ENCODE measurements around the gene ADCY10.
"Not testable (repeated sequence)": the region's sequence is repeated elsewhere in the genome, so short reads cannot be mapped to it uniquely, and the experiment has no call there.

The ADCY10 gene

DNA sequence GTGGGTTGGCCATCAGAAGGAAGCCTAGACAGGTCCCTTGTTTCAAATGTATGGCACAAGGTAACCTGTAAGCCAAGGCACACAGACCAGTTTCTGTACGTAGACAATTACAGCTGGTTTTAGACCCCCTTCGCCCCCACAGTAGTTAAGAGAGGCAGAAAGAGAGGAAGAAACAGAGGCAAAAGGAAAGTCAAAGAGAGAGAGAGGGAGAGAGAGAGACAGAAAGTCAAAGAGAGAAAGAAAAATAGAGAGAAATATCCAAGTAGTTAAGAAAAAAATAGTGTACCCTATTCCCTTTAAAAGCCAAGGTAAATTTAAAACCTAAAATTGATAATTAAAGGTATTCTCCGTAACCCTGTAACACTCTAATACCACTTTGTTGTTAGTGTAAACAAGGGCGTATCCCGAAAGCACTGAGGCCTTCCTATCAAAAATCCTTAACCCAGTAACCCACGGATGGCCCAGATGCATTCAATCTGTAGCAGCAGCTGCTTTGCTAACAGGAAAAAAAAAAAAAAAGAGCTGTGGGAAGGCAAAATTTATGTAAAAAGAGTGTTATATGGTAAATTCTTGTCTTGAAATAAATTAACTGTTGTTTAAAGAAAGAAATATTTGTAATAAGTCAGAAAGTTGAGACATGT lies 49.4 kb downstream of the ADCY10 start:
- no peak for DNase-seq (ENCODE audit: low read depth)
- no peak overlapping the region for H3K4me3 ChIP-seq (ENCODE audit: control insufficient read depth, low read depth, low read length)
- TF ChIP-seq, protein P1, sequence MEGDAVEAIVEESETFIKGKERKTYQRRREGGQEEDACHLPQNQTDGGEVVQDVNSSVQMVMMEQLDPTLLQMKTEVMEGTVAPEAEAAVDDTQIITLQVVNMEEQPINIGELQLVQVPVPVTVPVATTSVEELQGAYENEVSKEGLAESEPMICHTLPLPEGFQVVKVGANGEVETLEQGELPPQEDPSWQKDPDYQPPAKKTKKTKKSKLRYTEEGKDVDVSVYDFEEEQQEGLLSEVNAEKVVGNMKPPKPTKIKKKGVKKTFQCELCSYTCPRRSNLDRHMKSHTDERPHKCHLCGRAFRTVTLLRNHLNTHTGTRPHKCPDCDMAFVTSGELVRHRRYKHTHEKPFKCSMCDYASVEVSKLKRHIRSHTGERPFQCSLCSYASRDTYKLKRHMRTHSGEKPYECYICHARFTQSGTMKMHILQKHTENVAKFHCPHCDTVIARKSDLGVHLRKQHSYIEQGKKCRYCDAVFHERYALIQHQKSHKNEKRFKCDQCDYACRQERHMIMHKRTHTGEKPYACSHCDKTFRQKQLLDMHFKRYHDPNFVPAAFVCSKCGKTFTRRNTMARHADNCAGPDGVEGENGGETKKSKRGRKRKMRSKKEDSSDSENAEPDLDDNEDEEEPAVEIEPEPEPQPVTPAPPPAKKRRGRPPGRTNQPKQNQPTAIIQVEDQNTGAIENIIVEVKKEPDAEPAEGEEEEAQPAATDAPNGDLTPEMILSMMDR (conservative IDR thresholded peaks at IDR 0.05; ENCODE audit: control insufficient read depth, insufficient read depth, low read depth, low read length), result no peak

DNA sequence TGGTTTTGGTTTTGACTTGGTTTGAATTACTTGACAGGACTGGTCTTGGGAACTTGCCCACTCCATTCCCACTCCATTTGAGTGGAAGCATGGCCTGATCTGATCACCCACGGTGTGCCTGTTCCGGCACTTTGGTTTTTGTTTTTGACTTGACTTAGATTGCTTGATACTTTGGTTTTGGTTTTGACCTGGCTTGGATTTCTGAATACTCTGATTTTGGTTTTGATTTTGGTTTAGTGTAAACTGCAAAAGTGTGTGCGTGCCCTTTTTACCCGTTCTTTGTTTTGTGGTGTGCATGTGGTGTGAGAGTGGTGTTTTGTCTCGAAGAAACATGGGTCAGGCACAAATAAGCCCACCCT lies 50.0 kb downstream of the ADCY10 start:
- no peak for DNase-seq (ENCODE audit: low read depth)
- TF ChIP-seq, protein P1 (conservative IDR thresholded peaks at IDR 0.05; ENCODE audit: control insufficient read depth, insufficient read depth, low read depth, low read length), result no peak
- no peak overlapping the region for H3K4me3 ChIP-seq (ENCODE audit: control insufficient read depth, low read depth, low read length)

DNA sequence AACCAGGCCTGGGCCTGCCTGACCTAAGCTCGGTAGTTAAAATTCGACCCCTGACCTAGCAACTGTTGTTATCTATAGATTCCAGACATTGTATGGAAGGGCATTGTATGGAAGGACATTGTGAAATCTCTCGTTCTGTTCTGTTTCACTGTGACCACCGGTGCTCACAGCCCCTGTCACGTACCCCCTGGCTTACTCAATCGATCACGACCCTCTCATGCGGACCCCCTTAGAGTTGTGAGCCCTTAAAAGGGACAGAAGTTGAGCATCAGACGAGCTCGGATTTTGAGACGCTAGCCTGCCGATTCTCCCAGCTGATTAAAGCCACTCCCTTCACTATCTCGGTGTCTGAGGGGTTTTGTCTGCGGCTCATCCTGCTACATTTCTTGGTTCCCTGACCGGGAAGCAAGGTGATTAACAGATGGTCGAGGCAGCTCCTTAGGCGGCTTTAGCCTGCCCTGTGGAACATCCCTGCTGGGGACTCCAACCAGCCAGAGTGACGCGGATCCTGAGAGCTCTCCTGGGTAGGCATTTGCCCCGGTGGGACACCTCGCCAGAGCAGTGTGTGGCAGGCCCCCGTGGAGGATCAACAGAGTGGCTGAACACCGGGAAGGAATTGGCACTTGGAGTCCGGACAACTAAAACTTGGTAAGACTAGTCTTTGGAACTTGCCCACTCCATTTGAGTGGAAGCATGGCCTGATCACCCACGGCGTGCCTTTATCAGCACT lies 50.6 kb downstream of the ADCY10 start:
- not testable (repeated sequence) for H3K4me3 ChIP-seq (ENCODE audit: control insufficient read depth, low read depth, low read length); DNase-seq (ENCODE audit: low read depth)

DNA sequence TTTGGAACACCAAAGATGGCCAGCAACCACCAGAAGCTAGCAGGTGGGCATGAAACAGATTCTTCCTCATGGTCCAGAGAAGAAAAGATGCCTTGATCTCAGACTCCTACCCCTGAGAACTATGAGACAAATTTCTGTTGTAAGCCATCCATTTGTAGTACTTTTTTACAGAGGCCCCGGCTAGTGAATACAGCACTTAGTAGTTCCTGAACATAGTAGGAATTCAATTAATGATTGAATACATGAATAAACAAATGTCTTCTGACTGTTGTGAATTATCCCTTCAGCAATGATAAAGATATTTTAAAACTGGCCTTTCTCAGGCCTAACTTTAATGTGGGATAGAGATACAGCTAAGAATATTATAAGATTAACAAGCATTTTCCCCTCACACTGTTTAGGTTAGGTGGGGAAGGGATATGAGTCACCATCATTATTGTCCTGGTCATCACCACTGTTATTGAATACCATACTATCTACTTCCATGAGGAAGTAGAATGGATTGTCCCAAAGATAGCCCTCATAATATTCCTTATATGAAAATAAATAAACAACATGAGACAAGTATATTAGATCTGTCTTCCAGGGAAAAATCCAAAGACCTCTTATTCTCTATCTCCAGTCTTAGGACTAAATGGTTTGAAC lies 51.4 kb downstream of the ADCY10 start:
- DNase-seq (ENCODE audit: low read depth), result peak; percentile 54
- no peak overlapping the region for H3K4me3 ChIP-seq (ENCODE audit: control insufficient read depth, low read depth, low read length)
- TF ChIP-seq, protein P1 (conservative IDR thresholded peaks at IDR 0.05; ENCODE audit: control insufficient read depth, insufficient read depth, low read depth, low read length), result no peak

DNA sequence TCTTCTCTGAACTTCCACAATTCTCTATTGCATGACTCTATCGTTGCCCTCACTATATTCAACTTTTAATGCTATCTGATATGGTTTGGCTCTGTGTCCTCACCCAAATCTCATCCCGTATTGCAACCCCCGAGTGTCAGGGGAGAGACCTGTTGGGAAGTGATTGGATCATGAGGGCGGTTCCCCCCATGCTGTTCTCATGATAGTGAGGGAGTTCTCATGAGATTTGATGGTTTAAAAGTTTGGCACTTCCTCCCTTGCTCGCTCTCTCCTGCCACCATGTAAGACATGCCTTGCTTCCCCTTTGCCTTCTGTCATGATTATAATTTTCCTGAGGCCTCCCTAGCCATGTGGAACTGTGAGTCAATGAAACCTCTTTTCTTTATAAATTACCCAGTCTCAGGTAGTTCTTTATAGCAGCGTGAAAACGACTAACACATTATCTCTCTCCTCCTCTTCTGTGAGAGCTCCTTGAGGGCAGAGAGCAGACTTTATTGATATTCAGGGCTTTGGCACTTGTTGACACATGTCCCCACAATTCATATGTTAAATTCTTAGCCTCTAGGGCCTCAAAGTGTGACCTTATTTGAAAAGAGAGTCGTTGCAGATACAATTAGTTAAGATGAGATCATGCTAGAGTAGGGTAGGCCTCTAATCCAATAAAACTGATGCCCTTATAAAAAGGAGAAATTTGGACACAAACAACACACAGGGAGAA lies 52.1 kb downstream of the ADCY10 start:
- no peak for DNase-seq (ENCODE audit: low read depth)
- TF ChIP-seq, protein P1 (conservative IDR thresholded peaks at IDR 0.05; ENCODE audit: control insufficient read depth, insufficient read depth, low read depth, low read length), result no peak
- no peak overlapping the region for H3K4me3 ChIP-seq (ENCODE audit: control insufficient read depth, low read depth, low read length)

DNA sequence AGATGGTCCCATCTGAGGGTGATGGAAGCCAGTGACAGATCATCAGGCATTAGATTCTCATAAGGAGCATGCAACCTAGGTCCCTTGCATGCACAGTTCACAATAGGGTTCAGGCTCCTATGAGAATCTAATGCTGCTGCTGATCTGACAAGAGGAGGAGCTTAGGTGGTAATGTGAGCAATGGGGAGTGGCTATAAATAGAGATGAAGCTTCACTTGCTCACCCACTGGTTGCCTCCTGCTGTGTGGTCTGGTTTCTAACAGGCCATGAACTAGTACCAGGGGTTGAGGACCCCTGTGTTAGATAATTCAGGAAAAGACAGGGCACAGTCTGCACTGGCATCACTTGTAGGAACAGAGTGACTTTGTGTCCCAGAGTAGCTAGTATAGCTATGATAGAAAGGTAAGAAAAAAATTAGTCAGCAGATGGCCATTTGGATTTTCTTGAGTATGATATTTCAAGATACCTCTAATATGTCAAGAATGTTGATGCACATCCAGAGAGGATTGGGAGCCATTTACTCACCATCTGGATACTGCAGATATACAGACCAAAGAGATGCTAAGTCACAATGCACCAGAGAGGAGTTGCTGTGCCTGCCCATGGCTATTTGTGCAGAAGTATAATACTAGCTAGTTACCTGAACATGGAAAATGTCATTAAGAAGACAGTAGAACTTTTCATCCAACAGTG lies 53.6 kb downstream of the ADCY10 start:
- TF ChIP-seq, protein P1 (conservative IDR thresholded peaks at IDR 0.05; ENCODE audit: control insufficient read depth, insufficient read depth, low read depth, low read length), result no peak
- no peak overlapping the region for H3K4me3 ChIP-seq (ENCODE audit: control insufficient read depth, low read depth, low read length)
- DNase-seq (ENCODE audit: low read depth), result peak; percentile 26

All from fibroblast of mammary gland (primary cell).